Skeletal muscle tissue (tissue), 4 donors: ENCODE data around the gene SPATA32. TPM values are rescaled to one million over a fixed set of nuclear protein-coding genes. Genes with fewer than 3 reads are reported as not detected.

Source experiments
- H3K27ac ChIP-seq: one replicate; pipeline ENCODE4 v1.7.0; 2013; ENCODE audit warnings: mild to moderate bottlenecking, low read depth, low read length, inconsistent platforms
- H3K27me3 ChIP-seq, 3 donors: one replicate each; pipeline ENCODE4 v1.7.0; 2013; ENCODE audit warnings: low read length in 3 of 3; ENCODE audit not compliant: control insufficient read depth in 3 of 3, insufficient read depth in 3 of 3
- H3K36me3 ChIP-seq, 3 donors: one replicate each; pipeline ENCODE4 v1.7.0; 2013; ENCODE audit warnings: low read length in 3 of 3; ENCODE audit not compliant: control insufficient read depth in 3 of 3, insufficient read depth in 3 of 3
- H3K4me1 ChIP-seq, 3 donors: one replicate each; pipeline ENCODE4 v1.7.0; 2013; ENCODE audit warnings: low read length in 3 of 3, mild to moderate bottlenecking in 3 of 3; ENCODE audit not compliant: control insufficient read depth in 3 of 3, insufficient read depth in 3 of 3
- H3K4me3 ChIP-seq, 3 donors: one replicate each; pipeline ENCODE4 v1.7.0; 2013; ENCODE audit warnings: low read length in 3 of 3
- H3K9ac ChIP-seq, 3 donors: one replicate each; pipeline ENCODE4 v1.7.0; 2013; ENCODE audit warnings: low read length in 3 of 3, mild to moderate bottlenecking in 3 of 3, moderate library complexity in 2 of 3, low read depth in 1 of 3
- H3K9me3 ChIP-seq, 3 donors: one replicate each; pipeline ENCODE4 v1.7.0; 2013; ENCODE audit warnings: low read length in 3 of 3; ENCODE audit not compliant: control insufficient read depth in 3 of 3
- total RNA-seq: library from RNA; depleted of rRNA; stranded (reverse); fragments of >200 nt; gene quantifications from one replicate; pipeline ENCODE4 v1.2.3, GENCODE V29; 2014
- donor health status: Osteomylitis.

The SPATA32 gene
- total RNA-seq, 1 donor from 2014 or later, result not detected

- Histone ChIP-seq H3K9ac (peak overlapping the region in 1 of 3 donors; percentile 13), H3K4me1 (peaks cover 78 to 87% (median 82%) of the 10 kb centered on the region in 3 donors), H3K27me3 (no peaks in the 10 kb centered on the region), H3K9me3 (no peaks in the 10 kb centered on the region), H3K27ac (peak overlapping the region; percentile 86), H3K4me3 (no peak overlapping the region), H3K36me3 (peaks cover 0 to 2% (median 1%) of the 10 kb centered on the region in 3 donors)
Observed at GRCh38 chr17:45296003-45296832, 34.3 kb upstream of the SPATA32 start.

- Histone ChIP-seq H3K27ac (peak overlapping the region; percentile 86), H3K4me1 (peaks cover 88 to 93% (median 90%) of the 10 kb centered on the region in 3 donors), H3K27me3 (no peaks in the 10 kb centered on the region), H3K9ac (peak overlapping the region in 1 of 3 donors; percentile 72), H3K36me3 (peaks cover 8 to 9% (median 8%) of the 10 kb centered on the region in 3 donors), H3K9me3 (no peaks in the 10 kb centered on the region), H3K4me3 (peak overlapping the region in 1 of 3 donors; percentile 38)
Observed at GRCh38 chr17:45294506-45294905, 32.6 kb upstream of the SPATA32 start.

- Histone ChIP-seq H3K36me3 (peaks cover 7 to 9% (median 8%) of the 10 kb centered on the region in 3 donors), H3K9me3 (no peaks in the 10 kb centered on the region), H3K9ac (peak overlapping the region; percentile 52 to 72 (median 52)), H3K4me3 (peak overlapping the region; percentile 20 to 38 (median 31)), H3K27ac (peak overlapping the region; percentile 86), H3K27me3 (no peaks in the 10 kb centered on the region), H3K4me1 (peaks cover 90 to 93% (median 91%) of the 10 kb centered on the region in 3 donors)
Observed at GRCh38 chr17:45293413-45294211, 31.7 kb upstream of the SPATA32 start.

- peaks cover 95 to 96% (median 95%) of the 10 kb centered on the region in 3 donors for H3K4me1 ChIP-seq
- H3K27ac ChIP-seq, result peak overlapping the region; percentile 86
- H3K9ac ChIP-seq, result peak overlapping the region; percentile 14 to 72 (median 41)
- peaks cover 7 to 9% (median 8%) of the 10 kb centered on the region in 3 donors for H3K36me3 ChIP-seq
- no peaks in the 10 kb centered on the region for H3K27me3 ChIP-seq
- peak overlapping the region in 2 of 3 donors; percentile 25 to 31 for H3K4me3 ChIP-seq
- no peaks in the 10 kb centered on the region for H3K9me3 ChIP-seq
Observed at GRCh38 chr17:45292696-45293412, 31.0 kb upstream of the SPATA32 start.

GRCh38 chr17:45291171-45291805, 29.4 kb upstream of the SPATA32 start:
- Histone ChIP-seq H3K4me1 (peaks cover 91 to 94% (median 93%) of the 10 kb centered on the region in 3 donors), H3K36me3 (peaks cover 14 to 20% (median 15%) of the 10 kb centered on the region in 3 donors), H3K9ac (peak overlapping the region in 1 of 3 donors; percentile 55), H3K27ac (peak overlapping the region; percentile 86), H3K27me3 (no peaks in the 10 kb centered on the region), H3K9me3 (no peaks in the 10 kb centered on the region), H3K4me3 (no peak overlapping the region)

GRCh38 chr17:45290269-45290765, 28.4 kb upstream of the SPATA32 start:
- H3K27me3 ChIP-seq, result no peaks in the 10 kb centered on the region
- no peaks in the 10 kb centered on the region for H3K9me3 ChIP-seq
- H3K4me3 ChIP-seq, result peak overlapping the region in 1 of 3 donors; percentile 22
- H3K9ac ChIP-seq, result peak overlapping the region in 1 of 3 donors; percentile 3
- H3K36me3 ChIP-seq, result peaks cover 15 to 24% (median 17%) of the 10 kb centered on the region in 3 donors
- peak overlapping the region; percentile 86 for H3K27ac ChIP-seq
- H3K4me1 ChIP-seq, result peaks cover 82 to 88% (median 87%) of the 10 kb centered on the region in 3 donors

GRCh38 chr17:45289301-45290268, 27.7 kb upstream of the SPATA32 start:
- no peaks in the 10 kb centered on the region for H3K27me3 ChIP-seq
- peaks cover 15 to 24% (median 20%) of the 10 kb centered on the region in 3 donors for H3K36me3 ChIP-seq
- H3K4me3 ChIP-seq, result no peak overlapping the region
- H3K4me1 ChIP-seq, result peaks cover 82 to 88% (median 87%) of the 10 kb centered on the region in 3 donors
- H3K9ac ChIP-seq, result peak overlapping the region; percentile 57 to 72 (median 65)
- H3K9me3 ChIP-seq, result no peaks in the 10 kb centered on the region
- peak overlapping the region; percentile 86 for H3K27ac ChIP-seq

GRCh38 chr17:45288825-45289224, 26.9 kb upstream of the SPATA32 start:
- Histone ChIP-seq H3K9me3 (no peaks in the 10 kb centered on the region), H3K27me3 (no peaks in the 10 kb centered on the region), H3K36me3 (peaks cover 15 to 31% (median 27%) of the 10 kb centered on the region in 3 donors), H3K9ac (peak overlapping the region; percentile 38 to 72 (median 65)), H3K4me1 (peaks cover 82 to 88% (median 87%) of the 10 kb centered on the region in 3 donors), H3K4me3 (peak overlapping the region in 1 of 3 donors; percentile 32), H3K27ac (peak overlapping the region; percentile 86)
